Astrocyte (in vitro differentiated cells and primary cell): ENCODE results near the gene PRICKLE1.

Experiments used
- EZH2 ChIP-seq: IDR thresholded peaks from 2 replicates; pipeline ENCODE4 v1.6.1; 2012; ENCODE audit warnings: mild to moderate bottlenecking, low read length, inconsistent platforms; ENCODE audit not compliant: insufficient read depth
- TF ChIP-seq, protein P1 (sequence below): IDR thresholded peaks from 2 replicates; pipeline ENCODE4 v1.5.1; 2011; ENCODE audit warnings: low read depth, mild to moderate bottlenecking, inconsistent platforms, low read length, moderate library complexity; ENCODE audit not compliant: insufficient read depth

DNA sequence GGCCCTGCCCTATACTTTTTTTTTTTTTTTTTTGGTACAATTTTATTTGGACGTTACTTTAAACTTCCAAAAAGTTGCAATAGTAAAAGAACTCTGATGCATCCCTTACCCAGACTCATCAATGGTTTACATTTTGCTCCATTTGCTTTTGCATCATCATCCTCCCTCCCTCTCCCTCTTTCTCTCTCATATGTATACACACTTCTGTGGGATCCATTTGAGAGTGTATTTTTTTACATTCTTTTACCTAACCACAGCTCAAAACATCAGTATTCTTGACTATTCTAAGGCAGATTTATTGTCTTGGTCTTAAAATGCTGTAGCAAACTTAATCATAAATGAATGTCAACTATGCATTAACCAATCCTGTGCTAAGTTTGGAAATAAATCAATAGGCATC lies 111.6 kb downstream of the PRICKLE1 start:
- TF ChIP-seq, protein P1, sequence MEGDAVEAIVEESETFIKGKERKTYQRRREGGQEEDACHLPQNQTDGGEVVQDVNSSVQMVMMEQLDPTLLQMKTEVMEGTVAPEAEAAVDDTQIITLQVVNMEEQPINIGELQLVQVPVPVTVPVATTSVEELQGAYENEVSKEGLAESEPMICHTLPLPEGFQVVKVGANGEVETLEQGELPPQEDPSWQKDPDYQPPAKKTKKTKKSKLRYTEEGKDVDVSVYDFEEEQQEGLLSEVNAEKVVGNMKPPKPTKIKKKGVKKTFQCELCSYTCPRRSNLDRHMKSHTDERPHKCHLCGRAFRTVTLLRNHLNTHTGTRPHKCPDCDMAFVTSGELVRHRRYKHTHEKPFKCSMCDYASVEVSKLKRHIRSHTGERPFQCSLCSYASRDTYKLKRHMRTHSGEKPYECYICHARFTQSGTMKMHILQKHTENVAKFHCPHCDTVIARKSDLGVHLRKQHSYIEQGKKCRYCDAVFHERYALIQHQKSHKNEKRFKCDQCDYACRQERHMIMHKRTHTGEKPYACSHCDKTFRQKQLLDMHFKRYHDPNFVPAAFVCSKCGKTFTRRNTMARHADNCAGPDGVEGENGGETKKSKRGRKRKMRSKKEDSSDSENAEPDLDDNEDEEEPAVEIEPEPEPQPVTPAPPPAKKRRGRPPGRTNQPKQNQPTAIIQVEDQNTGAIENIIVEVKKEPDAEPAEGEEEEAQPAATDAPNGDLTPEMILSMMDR = no peak
- TF ChIP-seq EZH2 = no peak
